ENCODE measurements around the gene KCNMB3.

DNA sequence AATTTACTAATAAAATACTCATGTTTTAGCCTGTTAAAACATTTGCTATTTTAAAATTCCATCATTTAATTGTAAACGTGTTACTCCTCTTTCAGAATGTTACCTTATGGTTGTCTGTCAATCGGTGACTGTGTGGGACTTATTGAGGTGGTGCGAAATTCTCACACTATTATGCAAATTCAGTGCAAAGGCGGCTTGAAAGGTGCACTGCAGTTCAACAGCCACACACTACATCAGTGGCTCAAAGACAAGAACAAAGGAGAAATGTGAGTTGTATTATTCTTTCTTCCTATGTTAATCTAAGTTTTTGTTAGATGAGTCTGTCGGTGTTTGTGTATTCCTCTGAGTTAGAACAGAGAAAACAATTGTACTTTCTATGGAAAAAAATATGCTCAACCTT, 21.7 kb downstream of the KCNMB3 start:
- TF ChIP-seq, protein P1, sequence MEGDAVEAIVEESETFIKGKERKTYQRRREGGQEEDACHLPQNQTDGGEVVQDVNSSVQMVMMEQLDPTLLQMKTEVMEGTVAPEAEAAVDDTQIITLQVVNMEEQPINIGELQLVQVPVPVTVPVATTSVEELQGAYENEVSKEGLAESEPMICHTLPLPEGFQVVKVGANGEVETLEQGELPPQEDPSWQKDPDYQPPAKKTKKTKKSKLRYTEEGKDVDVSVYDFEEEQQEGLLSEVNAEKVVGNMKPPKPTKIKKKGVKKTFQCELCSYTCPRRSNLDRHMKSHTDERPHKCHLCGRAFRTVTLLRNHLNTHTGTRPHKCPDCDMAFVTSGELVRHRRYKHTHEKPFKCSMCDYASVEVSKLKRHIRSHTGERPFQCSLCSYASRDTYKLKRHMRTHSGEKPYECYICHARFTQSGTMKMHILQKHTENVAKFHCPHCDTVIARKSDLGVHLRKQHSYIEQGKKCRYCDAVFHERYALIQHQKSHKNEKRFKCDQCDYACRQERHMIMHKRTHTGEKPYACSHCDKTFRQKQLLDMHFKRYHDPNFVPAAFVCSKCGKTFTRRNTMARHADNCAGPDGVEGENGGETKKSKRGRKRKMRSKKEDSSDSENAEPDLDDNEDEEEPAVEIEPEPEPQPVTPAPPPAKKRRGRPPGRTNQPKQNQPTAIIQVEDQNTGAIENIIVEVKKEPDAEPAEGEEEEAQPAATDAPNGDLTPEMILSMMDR (IDR thresholded peaks at IDR 0.05), result no peak
- TF ChIP-seq POLR2A (IDR thresholded peaks at IDR 0.05; ENCODE audit: low read depth), result no peak

Data from esophagus muscularis mucosa (tissue), 3 donors.